GM10248 (cell line): ENCODE measurements around the gene OPRL1.

ENCODE experiments used
- CTCF ChIA-PET: fragments of 300-600 bp; sonication (Branson Sonifier 250); formaldehyde crosslinking; extraction: SDS; loops from one replicate; lab custom pipeline; 2021; ENCODE audit warnings: antibody characterized with exemption; lab: Yijun Ruan, JAX
- POLR2A ChIA-PET: fragments of 350-650 bp; sonication (Branson Sonifier 250); formaldehyde crosslinking; extraction: SDS; loops from one replicate; lab custom pipeline; 2020; ENCODE audit warnings: antibody characterized with exemption; lab: Yijun Ruan, JAX
- DNase-seq: peaks from one replicate; pipeline ENCODE4 v3.0.0; 2012; ENCODE audit errors: extremely low spot score
- CTCF ChIP-seq: IDR thresholded peaks from 2 replicates; pipeline ENCODE4 v1.5.1; 2012; ENCODE audit warnings: mild to moderate bottlenecking, low read depth; ENCODE audit errors: extremely low read depth, missing control alignments, control extremely low read depth

The OPRL1 gene

GRCh38 chr20:64065062-64065973 lies 14.6 kb upstream of the OPRL1 start:
- POLR2A ChIA-PET: no interaction called here
- DNase-seq: no peak
- CTCF ChIA-PET: interaction anchor here (0.9 to 1.9 kb wide), 4 partner anchors 8 to 25 kb away, joined by 3 to 7 read pairs (median 4); partner anchors contain the start of genes OPRL1 and RGS19
- TF ChIP-seq CTCF: no peak

GRCh38 chr20:64065974-64066343 lies 13.9 kb upstream of the OPRL1 start:
- TF ChIP-seq CTCF: no peak
- peak; percentile 81 for DNase-seq
- CTCF ChIA-PET: interaction anchor here (0.9 to 1.3 kb wide), 3 partner anchors 9 to 14 kb away, joined by 3 to 7 read pairs (median 3); partner anchors contain the start of genes OPRL1 and RGS19
- POLR2A ChIA-PET: no interaction called here

DNA sequence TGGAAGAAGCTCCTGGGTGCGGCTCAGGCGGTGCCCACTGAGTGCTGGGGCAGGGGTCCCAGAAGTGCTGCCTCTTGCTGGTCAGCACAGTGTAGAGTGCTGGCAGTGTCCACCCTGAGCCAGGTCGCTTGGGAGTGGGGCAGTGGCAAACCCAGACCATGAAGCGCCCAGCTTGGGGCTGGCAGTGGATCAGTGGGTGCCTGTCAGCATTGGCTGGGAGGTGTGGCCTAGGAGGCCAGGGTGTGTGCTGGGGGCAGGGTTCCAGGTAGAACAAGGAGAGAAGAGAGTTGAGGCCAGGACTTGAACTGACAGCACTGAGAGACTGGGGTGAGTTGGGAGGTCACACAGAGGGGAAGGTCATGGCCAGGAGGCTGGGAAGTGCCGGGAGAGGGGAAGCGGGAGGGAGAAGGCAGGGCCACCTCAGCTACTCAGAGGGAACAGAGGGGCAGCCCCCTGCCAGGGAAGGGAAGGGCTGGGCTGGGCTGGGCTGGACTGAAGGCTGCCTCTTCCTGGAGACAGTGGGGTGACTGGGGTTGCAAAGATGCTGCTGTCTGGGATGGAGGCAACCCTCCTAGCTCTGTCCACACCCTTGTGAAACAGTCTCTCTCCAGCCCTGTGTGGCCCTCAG lies 12.8 kb upstream of the OPRL1 start:
- POLR2A ChIA-PET: no interaction called here
- no peak for TF ChIP-seq CTCF
- DNase-seq: no peak
- CTCF ChIA-PET: interaction anchor here (1.1 to 1.3 kb wide), 2 partner anchors 10 to 303 kb away, joined by 3 to 7 read pairs; no protein-coding TSS in a partner anchor

GRCh38 chr20:64067733-64068307 lies 12.1 kb upstream of the OPRL1 start:
- ChIA-PET POLR2A (no interaction called here), CTCF (no interaction called here)
- no peak for DNase-seq
- TF ChIP-seq CTCF: no peak

DNA sequence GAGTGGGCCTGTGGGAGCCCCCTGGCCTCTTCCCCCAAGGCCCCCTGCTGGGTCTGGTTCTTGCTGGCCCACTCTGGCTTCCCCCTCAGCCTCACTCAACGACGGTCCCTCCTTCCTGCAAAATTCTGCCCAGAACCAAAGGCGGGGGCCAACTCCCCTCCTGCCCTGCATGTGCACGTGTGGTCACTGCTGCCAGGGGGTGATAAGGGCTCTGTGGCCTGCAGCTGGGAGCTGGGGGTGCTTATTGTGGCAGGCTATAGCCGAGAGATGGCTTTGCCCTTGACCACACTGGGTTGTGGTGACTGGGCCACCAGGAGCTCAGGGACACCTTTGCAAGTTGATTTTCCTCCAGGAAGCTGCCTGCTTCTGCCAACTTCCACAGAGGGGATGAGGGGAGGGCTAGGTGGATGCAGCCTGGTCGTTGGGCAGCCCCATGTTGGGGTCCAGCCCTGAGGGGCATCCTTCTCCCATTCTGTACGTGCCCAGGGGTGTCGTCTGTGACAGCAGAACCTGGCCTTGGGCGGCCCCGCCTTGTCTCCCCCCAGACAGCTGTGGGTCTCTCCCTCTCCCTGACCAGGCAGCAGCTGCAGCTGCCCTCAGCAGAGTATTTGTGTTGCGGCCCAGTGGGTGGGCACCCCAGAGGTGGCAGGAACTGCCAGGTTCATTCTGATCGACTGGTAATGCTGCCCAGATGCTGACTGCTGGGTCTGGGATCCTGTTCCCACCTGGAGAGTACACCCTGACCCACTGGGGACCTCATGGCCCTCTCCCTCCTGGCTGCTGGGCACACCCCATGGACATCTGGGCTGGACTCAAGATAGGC lies 11.3 kb upstream of the OPRL1 start:
- CTCF ChIA-PET: interaction anchor here (1.0 to 2.2 kb wide), 6 partner anchors 10 to 52 kb away, joined by 3 to 17 read pairs (median 4); partner anchors contain the start of genes OPRL1 and RGS19
- DNase-seq: no peak
- POLR2A ChIA-PET: no interaction called here
- no peak for TF ChIP-seq CTCF

DNA sequence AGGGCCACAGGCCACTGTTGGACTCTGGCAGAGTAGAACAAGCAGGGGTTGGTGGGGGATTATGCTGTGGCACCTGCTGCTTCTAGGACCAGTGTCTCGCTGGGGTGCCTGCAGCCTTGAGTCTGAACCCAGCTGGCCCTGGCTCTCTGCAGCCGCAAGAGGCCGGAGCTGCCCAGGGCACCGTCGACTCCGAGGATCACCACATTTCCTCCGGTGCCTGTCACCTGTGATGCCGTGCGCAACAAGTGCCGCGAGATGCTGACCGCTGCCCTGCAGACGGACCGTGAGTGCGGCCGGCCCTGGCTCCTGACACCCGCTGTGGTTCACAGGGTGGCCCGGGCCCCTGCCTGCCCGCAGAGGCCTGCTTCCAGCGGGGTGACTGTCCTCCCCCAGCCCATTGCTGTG lies 10.7 kb upstream of the OPRL1 start:
- ChIA-PET POLR2A (no interaction called here), CTCF (interaction anchor here (1.0 to 2.2 kb wide), 10 partner anchors 9 to 531 kb away, joined by 3 to 17 read pairs (median 3); partner anchors contain the start of genes OPRL1 and RGS19)
- DNase-seq: no peak
- no peak for TF ChIP-seq CTCF
